ENCODE results near the gene ATXN7L1.
"Not testable (repeated sequence)": the region's sequence is repeated elsewhere in the genome, so short reads cannot be mapped to it uniquely, and the experiment has no call there.

The ATXN7L1 gene

GRCh38 chr7:105602325-105603305 lies 273.8 kb downstream of the ATXN7L1 start:
- DNase-seq = no peak

- no peak for DNase-seq
Observed at GRCh38 chr7:105600720-105601550, 275.5 kb downstream of the ATXN7L1 start.

- no peak for DNase-seq
Observed at GRCh38 chr7:105599551-105599950, 276.8 kb downstream of the ATXN7L1 start.

- not testable (repeated sequence) for DNase-seq
Observed at GRCh38 chr7:105599080-105599479, 277.3 kb downstream of the ATXN7L1 start.

DNA sequence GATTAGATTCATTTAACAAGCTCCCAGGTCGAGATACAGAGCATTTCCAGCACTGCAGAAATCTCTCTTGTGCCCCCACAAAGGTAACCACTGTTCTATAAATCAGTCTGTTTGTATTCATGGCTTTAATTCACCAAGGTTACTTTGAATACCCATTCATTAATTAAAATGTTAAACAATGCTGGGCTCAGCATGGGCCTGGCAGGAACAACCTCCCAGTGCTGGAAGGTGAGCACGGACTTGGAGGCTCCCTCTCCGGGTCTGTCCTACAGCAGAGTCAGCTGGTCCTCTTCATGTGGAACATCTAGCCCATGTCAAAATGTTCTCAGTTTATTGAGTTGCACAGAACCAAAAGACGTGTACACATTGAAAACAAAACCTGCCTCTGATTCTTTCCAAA lies 279.5 kb downstream of the ATXN7L1 start:
- DNase-seq = no peak

DNA sequence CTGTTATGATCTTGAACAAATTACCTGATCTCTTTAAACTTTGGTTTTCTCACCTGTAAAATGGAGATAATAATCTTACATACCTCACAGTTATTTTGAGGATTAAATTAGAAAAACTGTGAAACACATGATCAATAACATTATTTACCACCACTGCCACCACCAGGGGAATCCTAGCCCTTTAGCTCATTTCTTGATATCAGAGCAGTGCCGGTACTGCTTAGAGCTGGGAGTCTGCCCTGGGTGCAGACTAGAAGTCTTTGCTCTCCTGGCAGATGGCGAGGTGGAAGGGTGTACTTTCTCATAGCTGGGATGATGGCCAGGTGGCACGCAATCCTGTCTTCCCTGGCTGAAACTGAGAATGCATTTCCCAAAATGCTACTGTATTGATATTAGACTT lies 282.4 kb downstream of the ATXN7L1 start:
- DNase-seq = peak; percentile 32

GRCh38 chr7:105591522-105591921 lies 284.9 kb downstream of the ATXN7L1 start:
- DNase-seq = no peak

DNA sequence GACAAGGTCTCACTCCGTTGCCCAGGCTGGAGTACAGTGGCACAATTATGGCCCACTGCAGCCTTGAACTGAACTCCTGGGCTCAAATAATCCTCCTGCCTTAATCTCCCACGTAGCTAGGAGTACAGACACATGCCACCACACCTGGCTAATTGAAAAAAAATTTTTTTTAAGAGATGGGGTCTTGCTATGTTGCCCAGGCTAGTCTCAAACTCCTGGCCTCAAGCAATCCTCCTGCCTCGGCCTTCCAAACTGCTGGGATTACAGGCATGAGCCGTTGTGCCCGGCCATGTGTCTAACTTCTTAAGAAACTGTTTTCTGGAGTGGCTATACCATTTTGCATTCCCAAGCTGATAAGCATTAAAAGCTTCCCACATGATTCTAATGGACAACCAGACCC lies 285.6 kb downstream of the ATXN7L1 start:
- DNase-seq = no peak

- DNase-seq = peak; percentile 69
Observed at GRCh38 chr7:105589356-105590077, 286.9 kb downstream of the ATXN7L1 start.

DNA sequence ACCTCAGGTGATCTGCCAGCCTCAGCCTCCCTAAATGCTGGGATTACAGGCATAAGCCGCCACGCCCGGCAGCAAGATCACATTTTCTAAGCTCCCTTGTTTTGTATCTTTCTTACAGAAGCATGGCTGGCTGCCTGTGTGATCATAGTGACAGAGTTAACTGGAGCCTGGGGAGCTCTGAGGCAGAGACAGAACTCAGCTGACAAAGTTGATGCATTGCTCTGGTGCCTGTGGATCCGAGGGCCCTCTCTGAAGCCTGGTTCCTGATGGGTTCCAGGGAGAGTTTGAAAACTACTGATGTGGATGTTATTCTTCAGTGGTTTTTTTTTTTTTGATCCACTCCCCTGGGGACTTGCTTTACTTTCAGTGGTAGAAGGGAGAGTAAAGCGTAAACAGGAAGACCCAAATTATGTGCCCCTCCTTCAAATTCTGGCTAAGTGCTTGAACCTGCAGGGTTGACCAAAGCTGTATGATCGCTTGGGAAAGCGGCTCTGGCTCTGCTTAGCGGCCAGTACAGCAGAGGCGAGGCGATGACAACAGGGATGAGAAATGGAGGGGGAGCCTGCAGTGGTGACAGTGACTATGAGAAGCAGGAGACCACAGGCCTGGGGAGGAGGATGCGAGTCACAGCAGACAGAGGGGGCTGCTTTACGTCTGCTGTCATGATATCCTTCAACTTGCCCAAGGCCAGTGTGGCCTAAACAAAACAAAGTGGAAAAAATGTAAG lies 288.3 kb downstream of the ATXN7L1 start:
- no peak for DNase-seq

DNA sequence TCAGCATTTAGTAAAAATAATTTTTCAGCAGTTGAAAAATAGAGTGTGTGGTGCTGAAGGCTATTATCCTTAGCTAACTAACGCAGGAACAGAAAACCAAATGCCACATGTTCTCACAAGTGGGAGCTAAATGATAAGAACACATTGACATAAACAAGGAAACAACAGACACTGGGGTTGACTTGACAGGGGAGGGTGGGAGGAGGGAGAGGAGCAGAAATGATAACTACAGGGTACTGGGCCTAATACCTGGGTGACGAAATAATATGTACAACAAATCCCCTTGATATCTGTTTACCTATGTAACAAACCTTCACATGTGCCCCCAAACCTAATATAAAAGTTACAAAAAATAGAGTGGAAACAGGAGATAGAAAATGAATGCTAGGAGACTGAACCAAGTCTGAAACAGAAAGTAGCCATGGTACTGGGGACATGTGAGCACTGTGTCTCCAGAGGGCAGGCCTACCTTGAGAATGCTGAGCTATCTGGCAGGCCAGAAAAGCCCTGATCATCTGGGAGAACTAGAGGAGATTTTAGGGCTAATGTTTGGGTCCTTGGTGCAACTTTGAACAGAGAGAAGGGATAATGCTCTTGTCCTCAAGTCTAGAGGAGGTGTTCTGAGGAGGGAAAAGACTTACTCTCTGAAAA lies 290.4 kb downstream of the ATXN7L1 start:
- DNase-seq = no peak

GRCh38 chr7:105584165-105584564 lies 292.2 kb downstream of the ATXN7L1 start:
- DNase-seq = no peak

- no peak for DNase-seq
Observed at GRCh38 chr7:105583061-105583460, 293.3 kb downstream of the ATXN7L1 start.

DNA sequence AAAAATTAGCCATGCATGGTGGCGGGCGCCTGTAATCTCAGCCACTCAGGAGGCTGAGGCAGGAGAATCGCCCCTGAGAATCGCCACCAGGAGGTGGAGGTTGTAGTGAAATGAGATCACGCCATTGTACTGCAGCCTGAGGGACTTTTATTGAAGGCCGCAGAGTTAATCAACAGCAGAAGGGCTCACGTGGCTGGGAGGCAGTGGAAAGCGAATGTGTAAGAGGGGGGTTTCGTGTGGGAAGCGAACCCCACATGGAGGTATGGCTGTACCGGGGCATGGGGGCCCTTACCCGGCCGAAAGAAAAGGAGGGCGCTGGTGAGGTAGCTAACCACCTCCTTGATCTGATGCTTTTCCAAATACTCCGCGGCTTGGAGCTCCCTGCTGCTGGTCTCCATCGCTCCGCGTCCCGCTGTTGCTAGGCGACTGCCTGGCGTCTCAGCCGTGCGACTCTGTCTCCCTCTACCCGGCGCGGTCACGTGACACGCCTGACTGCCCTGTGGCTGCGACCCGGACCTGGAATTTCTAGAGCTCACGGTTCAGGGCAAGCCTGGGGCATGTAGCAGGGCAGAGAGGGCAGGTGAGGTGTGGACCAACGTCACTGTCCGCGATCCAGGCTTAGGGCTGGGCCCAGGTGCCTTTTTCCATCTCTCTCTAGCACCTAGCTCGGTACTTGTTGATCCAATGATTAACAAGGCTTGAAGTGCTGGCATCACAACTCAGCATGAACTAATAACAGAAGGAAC lies 295.2 kb downstream of the ATXN7L1 start, which contains the start of gene EFCAB10:
TSS of gene EFCAB10 (minus strand) at position 428 of the 746 bp plus-strand sequence. CDS start at position 398, 30 bp downstream.
- DNase-seq = peak; percentile 87

- no peak for DNase-seq
Observed at GRCh38 chr7:105580022-105580740, 296.2 kb downstream of the ATXN7L1 start.

DNA sequence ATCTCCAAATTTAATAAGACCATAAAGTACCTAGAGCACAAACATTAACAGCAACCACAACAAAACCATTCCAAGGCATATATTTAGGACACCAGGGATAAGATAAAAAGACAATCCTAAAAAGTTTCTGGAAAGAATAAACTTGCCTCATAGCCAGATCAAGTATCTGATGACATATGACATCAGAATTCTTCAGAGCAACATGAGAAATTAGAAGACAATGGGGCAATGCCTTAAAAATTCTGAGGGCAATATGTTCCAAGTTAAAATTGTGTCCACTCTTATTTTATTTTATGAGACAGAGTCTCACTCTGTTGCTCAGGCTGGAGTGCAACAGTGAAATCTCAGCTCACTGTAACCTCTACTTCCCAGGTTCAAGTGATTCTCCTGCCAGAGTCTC lies 297.9 kb downstream of the ATXN7L1 start:
- no peak for DNase-seq

DNA sequence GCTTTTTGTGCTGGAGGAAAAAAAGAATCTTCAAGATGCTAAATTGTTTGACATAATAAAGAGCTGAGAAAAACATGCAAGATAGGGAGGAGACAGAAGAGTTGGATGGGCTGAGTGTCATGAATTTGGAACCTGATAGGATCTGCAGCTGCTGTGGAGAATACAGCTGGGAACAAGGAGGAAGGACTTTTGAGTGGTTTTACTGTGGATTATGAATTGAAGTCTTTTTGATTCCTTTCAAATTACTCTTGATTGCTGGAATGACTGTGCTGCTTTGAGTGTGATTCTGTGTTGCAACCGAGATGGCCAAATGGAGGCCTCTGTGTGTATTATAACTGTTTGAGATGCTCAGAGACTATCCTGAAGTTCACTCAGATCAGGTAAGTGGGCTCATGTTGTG lies 299.1 kb downstream of the ATXN7L1 start:
- no peak for DNase-seq

- DNase-seq = no peak
Observed at GRCh38 chr7:105571891-105572290, 304.5 kb downstream of the ATXN7L1 start.

GRCh38 chr7:105567821-105568220 lies 308.6 kb downstream of the ATXN7L1 start:
- DNase-seq = no peak

- DNase-seq = no peak
Observed at GRCh38 chr7:105567024-105567423, 309.4 kb downstream of the ATXN7L1 start.
